DMS 273 (cell line): Measurements from ENCODE around the gene PPP2R2C.

Experiments used
- DNase-seq: peaks from one replicate; lab custom pipeline; 2025; ENCODE audit not compliant: unreplicated experiment; lab: John Stamatoyannopoulos, UW

The PPP2R2C gene

GRCh38 chr4:6292376-6293096, 179.9 kb downstream of the PPP2R2C start:
- no peak for DNase-seq

- no peak for DNase-seq
Observed at GRCh38 chr4:6291784-6292297, 180.6 kb downstream of the PPP2R2C start.

- DNase-seq: no peak
Observed at GRCh38 chr4:6290769-6291547, 181.5 kb downstream of the PPP2R2C start.

- no peak for DNase-seq
Observed at GRCh38 chr4:6290256-6290655, 182.2 kb downstream of the PPP2R2C start.

GRCh38 chr4:6288871-6289270, 183.5 kb downstream of the PPP2R2C start:
- no peak for DNase-seq

GRCh38 chr4:6288342-6288741, 184.1 kb downstream of the PPP2R2C start:
- no peak for DNase-seq

GRCh38 chr4:6287017-6287788, 185.2 kb downstream of the PPP2R2C start:
- no peak for DNase-seq

- DNase-seq: no peak
Observed at GRCh38 chr4:6283282-6283681, 189.1 kb downstream of the PPP2R2C start.

GRCh38 chr4:6282314-6282771, 190.1 kb downstream of the PPP2R2C start:
- no peak for DNase-seq

GRCh38 chr4:6281436-6282313, 190.7 kb downstream of the PPP2R2C start:
- DNase-seq: no peak

GRCh38 chr4:6280365-6280996, 191.9 kb downstream of the PPP2R2C start:
- no peak for DNase-seq

- DNase-seq: no peak
Observed at GRCh38 chr4:6279582-6280289, 192.7 kb downstream of the PPP2R2C start.

- no peak for DNase-seq
Observed at GRCh38 chr4:6278801-6279197, 193.6 kb downstream of the PPP2R2C start.

GRCh38 chr4:6277935-6278800, 194.2 kb downstream of the PPP2R2C start:
- no peak for DNase-seq

GRCh38 chr4:6277139-6277802, 195.1 kb downstream of the PPP2R2C start:
- DNase-seq: peak; percentile 51

- no peak for DNase-seq
Observed at GRCh38 chr4:6275898-6276806, 196.3 kb downstream of the PPP2R2C start.

- no peak for DNase-seq
Observed at GRCh38 chr4:6275351-6275750, 197.1 kb downstream of the PPP2R2C start.
